Vagina (tissue), 2 donors: ENCODE data around the gene TBCD.

ENCODE experiments used
- POLR2AphosphoS5 ChIP-seq, 2 donors: sonication (generic); formaldehyde crosslinking; IDR thresholded peaks; one replicate each; pipeline ENCODE4 v1.9.0; 2017; ENCODE audit warnings: antibody characterized with exemption in 2 of 2, mild to moderate bottlenecking in 2 of 2, low read depth in 1 of 2; ENCODE audit not compliant: insufficient read depth in 1 of 2
- TF ChIP-seq, protein P1 (sequence below), 3 experiments: fragments of 450-650 bp in 2 of 3; fragments of 200-600 bp in 1 of 3; sonication (generic) in 1 of 3; IDR thresholded peaks; one replicate each; pipeline ENCODE4 v1.5.1; 2017 to 2019; ENCODE audit warnings: antibody characterized with exemption in 3 of 3, mild to moderate bottlenecking in 2 of 3, moderate library complexity in 2 of 3

DNA sequence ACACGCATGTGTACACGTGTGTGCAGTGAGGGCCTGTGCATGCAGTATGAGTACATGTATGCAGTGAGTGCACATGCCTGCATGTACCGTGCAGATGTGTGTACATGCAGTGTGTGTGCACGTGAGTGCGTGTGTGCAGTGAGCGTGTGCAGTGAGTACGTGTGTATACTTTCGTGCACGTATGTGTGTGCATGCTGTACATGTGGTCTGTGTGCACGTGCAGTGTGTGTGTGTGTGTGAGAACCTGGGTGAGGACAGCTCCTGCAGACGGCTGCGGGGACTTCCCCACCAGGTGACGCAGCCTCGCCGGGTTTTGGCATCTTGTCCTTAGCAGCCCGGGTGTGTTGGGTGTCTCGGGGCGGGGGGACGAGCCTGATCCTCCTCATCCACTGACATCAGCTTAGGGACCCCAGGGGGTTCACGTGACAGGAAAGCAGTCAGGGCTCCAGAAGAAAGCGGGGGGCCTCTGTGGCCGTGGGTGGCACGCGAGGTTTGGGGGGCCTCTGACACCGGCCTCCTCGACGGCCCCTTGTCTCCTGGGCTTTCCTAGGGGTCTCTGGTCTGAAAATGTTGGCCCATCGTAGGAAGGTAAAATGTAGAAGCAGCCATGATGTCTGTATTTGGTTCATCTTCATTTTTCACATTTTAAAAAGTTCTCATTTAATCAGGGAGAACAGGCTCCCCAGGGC lies 207.5 kb downstream of the TBCD start:
- TF ChIP-seq, protein P1, sequence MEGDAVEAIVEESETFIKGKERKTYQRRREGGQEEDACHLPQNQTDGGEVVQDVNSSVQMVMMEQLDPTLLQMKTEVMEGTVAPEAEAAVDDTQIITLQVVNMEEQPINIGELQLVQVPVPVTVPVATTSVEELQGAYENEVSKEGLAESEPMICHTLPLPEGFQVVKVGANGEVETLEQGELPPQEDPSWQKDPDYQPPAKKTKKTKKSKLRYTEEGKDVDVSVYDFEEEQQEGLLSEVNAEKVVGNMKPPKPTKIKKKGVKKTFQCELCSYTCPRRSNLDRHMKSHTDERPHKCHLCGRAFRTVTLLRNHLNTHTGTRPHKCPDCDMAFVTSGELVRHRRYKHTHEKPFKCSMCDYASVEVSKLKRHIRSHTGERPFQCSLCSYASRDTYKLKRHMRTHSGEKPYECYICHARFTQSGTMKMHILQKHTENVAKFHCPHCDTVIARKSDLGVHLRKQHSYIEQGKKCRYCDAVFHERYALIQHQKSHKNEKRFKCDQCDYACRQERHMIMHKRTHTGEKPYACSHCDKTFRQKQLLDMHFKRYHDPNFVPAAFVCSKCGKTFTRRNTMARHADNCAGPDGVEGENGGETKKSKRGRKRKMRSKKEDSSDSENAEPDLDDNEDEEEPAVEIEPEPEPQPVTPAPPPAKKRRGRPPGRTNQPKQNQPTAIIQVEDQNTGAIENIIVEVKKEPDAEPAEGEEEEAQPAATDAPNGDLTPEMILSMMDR (IDR thresholded peaks at IDR 0.05): no peak
- no peak for TF ChIP-seq POLR2AphosphoS5 (IDR thresholded peaks at IDR 0.05; ENCODE audit: insufficient read depth in 1 of 2, low read depth in 1 of 2)
